Activated naive CD4-positive, alpha-beta T cell treated with Interleukin-2 at 50 U/mL for 16 hours (primary cell): ENCODE data around the gene TRAF6.
A peak's percentile ranks its signal among the peaks of the same experiment; 100 is the strongest.
"Not testable (repeated sequence)": the region's sequence is repeated elsewhere in the genome, so short reads cannot be mapped to it uniquely, and the experiment has no call there.

Experiments
- DNase-seq: peaks from one replicate; pipeline ENCODE4 v3.0.0-alpha.2; 2020

The TRAF6 gene

DNA sequence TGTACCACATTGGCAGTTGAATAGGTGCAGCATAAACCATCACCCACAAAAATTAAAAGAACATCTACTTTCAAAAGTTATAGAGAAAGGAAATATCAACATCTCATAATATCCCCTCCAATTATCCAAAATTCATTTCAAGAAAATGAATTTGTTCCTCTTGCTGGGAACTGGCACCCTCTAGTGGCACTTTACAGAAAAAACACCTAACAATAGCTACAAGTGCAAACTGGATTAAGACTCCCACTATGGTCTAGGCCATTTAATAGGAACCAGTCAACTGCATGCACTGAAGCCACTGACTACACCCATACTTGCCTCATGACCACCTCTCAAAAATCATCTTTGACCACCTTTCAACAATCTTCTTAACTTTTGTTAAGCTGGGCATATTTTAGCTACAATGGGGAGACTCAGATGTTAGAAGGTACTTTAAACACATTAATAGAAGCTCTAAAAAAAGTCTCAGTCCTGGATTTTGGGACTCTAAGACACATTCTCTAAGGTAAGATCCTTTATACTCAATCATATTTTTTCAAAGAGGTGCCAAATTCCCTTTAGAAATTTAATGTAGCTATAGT lies 17.3 kb downstream of the TRAF6 start:
- peak; percentile 6 for DNase-seq

- DNase-seq: no peak
These were observed 19.9 kb downstream of the TRAF6 start for GRCh38 chr11:36490026-36490806.

GRCh38 chr11:36488096-36488495 lies 22.0 kb downstream of the TRAF6 start:
- no peak for DNase-seq

DNA sequence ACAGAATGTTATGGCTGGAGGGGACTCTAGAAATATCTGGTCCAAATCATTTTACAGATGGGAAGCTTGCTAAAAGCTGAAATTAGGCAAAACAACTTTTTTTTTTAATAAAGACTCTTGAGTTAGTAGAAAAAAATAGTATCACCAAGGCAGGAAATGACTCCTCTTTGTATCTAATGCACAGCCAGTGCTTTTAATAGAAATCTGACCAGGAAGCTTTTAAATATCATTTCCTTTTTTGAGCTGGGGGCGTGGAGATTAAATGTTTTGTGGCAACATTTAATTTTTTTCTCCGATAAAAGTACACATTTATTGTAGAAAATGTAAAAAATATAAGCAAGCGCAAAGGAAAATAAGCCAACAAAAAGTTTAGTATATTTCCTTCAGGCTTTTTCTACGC lies 22.5 kb downstream of the TRAF6 start:
- no peak for DNase-seq

GRCh38 chr11:36485298-36486002 lies 24.6 kb downstream of the TRAF6 start:
- DNase-seq: no peak

DNA sequence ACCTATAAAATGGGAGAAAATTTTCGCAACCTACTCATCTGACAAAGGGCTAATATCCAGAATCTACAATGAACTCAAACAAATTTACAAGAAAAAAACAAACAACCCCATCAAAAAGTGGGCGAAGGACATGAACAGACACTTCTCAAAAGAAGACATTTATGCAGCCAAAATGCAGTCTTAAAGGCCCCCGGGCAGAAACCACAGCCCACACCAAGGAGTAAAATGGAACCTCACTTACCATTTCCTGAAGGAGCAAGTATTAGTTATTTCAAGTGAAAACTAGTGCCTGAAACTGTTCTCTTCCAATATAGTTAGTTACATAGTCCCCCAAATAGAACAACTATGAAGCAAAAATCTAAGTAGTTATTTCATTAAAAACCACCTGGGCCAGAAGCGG lies 27.0 kb downstream of the TRAF6 start:
- not testable (repeated sequence) for DNase-seq

DNA sequence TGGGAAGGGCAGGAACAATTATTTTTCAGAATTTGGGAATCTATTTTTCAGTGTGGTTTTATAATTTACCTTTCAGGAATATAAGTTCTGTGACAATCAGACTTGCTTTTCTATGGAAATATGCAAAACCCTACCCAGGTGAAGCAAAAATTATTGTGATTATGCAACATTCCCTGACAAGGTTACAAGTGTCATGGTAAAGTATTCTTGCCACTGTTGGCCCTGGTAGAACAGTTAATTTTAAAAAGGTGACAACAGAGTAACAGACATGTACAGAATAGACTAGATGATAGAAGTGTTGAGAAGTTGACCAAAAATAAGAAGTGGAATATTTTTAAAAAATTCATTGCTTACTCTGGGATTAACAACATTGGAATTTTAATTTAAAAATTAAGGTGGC lies 29.2 kb downstream of the TRAF6 start:
- DNase-seq: no peak

DNA sequence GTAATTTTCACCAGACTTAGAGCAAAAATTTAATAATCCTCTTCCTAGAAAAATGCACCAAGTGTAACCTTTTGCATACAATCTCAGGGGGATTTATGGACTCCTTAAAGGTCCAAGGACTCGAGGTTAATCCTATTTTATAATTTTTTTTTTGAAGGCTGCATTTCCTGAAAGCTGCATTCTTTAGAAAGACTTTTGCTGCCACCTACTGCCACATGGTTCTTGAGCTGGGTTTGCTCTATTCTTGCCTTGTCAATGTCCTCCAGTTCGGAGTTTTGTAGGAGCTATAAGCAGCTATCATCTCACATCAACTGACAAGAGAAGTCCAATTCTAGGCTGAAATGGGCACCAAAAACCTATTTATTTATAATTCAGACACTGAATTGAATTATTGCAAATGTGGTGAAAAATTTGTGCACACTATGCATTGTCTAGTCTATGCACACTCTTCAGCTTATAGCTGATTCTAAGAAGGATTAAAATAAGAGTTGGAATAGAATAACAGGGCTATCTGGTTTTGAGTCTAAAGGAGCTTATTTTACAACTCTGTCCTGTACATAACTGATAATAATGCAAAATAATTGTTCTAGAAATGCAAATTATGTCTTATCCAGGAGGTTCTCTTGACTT lies 31.3 kb downstream of the TRAF6 start:
- DNase-seq: peak; percentile 11

GRCh38 chr11:36475192-36475591 lies 34.9 kb downstream of the TRAF6 start:
- DNase-seq: no peak

DNA sequence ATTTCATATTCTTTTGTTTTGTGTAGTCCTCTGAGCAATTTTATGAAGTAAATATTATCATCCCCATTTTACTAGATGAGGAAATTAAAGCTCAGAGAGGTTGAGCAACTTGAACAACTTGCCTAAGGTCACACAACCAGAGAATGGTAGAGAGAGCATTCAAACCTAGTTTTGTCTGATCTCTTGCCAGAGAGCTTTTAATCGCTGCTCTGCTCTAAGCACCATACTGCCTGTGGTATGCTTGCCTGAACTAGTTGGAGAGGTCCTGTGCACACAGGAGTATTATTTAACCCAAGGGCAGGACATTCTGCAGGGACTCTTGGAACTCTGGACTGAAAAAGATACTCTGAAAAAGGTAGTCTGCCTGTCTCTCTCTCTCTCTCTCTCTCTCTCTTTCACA lies 38.5 kb downstream of the TRAF6 start:
- DNase-seq: no peak

DNA sequence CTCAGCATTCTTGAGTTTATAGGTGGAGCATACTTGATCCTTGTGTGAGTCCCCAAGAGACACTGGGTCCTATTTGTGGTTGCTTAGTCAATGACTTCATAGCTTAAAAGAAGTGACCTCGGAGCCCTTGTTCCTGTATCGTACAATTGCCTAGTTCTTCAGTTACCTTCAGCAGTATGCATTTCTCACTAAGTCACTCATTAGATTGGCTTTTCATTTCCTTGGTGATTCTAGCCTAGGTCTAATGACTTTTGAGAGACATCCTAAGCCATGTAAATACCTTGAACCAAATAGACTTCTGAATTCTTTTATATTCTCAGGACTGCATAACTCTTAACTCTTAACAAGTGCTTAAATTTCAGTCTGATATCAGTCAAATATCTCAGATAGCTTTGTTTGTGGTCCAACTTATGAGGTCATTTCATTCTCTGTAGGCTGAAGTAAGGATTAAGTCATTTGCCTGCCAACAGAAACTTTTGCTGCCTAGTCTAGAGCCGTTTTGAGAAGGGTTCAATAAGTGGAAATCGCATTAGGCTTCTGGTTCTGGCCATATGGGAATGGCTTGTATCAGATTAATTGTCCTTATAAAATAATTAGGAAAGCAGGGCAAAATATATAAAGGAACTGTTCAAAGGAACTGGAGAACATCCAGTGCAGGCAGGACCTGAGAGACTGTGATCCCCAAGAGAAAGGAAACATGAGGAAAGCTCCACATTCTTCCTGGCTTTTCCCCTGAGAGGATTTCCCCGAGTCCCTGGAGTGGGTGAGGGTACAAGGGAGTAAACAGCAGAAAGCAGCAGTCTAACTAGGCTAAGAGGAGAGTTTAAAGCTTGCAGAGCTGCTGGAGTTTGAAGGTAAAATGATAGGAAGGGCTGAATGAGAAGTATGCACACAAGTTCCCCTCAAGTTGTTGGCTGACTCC lies 39.9 kb downstream of the TRAF6 start:
- DNase-seq: no peak

- no peak for DNase-seq
These were observed 41.0 kb downstream of the TRAF6 start for GRCh38 chr11:36469063-36469462.

DNA sequence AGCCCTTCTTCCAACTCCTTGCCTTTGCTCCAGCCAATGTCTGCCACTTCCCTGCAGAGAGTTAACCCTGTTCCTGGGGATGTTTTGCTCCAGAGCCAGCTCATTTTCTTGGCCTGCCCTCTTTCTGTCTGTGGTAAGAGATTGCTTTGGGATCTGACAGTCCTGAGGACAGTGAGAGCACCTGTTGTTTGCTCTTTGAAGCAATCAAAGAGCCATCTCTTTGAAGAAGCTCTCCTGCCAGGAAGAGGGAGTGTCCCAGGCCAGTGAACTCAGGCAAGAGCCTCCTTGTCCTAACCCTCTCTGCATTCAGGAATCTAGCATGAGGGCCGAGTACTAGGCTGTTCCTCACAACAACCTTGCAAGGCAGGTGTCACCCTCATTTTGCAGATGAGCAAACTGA lies 42.2 kb downstream of the TRAF6 start:
- DNase-seq: no peak

DNA sequence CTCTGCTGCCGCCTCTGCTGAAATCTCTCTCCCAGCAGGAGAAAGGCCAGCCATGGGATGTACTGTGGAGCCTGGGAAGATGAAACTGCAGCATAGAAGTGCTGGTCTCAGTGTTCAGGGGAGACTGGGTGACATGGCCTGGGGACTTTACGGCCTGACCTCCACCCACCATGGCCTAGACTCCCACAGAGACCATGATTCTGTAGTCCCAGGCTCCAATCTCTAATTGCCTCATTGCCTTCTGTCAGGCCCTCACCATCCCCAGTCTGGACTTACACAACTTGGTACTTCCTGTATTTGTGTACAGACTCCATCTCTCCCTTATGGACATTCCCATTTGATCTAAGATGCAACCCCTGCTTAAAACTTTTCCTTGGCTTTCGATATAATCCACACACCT lies 43.1 kb downstream of the TRAF6 start:
- no peak for DNase-seq

DNA sequence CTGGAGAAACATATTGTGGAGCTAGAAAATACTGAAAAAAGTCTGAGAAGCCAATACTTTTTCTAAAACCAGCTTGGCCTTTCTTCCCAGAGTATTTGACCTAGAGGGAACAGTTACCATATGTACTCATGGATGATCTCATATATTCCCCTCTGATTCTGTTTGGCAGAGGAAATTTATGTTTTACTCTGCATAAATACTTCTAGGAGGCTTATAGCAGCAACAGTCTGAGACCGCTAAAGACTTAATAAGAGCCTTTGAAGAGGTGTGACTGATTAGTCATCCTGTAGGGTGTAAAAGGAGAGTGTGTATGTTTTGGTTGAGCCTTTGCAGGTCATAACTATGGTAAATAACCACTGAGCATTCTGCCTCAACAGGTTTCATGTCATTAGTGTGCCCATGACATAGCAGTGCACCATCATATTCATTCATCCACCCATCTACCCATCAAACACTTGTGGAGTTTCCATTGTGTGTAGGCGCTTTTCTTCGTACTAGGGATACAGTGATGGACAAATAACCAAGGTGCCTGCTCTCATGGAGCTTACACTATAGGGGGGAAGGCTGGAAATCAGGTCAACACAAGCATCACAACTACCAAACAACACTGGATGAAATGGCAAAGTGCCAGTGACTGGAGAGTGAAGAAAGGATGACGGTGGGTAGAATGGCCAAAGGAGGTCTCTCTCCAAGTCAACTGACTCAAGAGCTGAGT lies 44.5 kb downstream of the TRAF6 start:
- DNase-seq: no peak

- no peak for DNase-seq
These were observed 45.4 kb downstream of the TRAF6 start for GRCh38 chr11:36464720-36465119.

DNA sequence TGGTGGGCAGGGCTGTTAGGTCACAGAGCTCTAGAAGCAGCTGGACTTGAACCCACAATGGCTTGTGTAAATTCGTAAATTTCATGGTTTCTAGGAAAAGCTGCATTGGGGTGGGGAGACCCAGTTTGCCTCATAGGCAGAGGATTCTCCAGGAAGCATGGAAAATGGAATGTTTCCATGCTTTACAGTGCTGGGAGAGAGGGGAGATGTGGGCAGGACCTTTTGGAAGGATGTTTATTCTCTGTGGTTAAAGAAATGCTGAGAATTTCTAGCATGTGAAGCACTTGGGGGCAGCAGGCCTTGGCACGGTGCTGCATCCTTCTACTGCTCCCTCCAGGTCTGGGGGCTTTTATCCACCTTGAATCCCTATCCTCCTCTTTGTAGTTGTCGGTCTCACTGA lies 46.3 kb downstream of the TRAF6 start:
- DNase-seq: no peak

DNA sequence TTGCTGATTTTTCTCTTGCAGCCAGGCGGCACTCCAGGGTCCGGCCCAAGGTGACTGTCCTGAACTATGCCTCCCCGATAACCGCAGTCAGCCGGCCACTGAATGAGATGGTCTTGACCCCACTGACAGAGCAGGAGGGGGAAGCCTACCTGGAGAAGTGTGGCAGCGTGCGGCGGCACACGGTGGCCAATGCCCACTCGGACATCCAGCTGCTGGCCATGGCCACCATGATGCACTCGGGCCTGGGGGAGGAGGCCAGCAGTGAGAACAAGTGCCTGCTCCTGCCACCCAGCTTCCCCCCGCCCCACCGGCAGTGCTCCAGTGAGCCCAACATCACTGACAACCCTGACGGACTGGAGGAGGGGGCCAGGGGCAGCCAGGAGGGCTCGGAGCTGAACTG lies 47.8 kb downstream of the TRAF6 start:
- no peak for DNase-seq

DNA sequence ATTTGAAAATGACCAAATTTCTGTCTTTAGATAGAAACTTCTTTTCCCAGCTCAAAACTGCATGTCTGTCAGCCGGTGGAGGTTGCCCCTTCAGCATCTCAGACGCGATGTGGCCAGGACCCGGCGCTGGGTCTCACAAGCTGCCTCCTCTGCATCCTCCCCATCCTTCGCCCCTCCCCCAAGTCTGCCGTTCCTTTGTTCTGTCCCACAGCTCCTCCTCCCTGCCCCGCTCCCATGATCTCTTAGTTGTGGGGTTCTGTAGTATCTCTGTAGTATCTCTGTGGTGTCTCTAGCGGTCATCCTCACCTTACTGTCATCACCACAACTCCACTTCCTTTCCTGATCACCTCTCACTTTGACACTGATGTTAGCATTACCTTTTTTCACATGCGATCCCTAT lies 49.9 kb downstream of the TRAF6 start:
- DNase-seq: no peak

- no peak for DNase-seq
These were observed 51.0 kb downstream of the TRAF6 start for GRCh38 chr11:36459046-36459445.

DNA sequence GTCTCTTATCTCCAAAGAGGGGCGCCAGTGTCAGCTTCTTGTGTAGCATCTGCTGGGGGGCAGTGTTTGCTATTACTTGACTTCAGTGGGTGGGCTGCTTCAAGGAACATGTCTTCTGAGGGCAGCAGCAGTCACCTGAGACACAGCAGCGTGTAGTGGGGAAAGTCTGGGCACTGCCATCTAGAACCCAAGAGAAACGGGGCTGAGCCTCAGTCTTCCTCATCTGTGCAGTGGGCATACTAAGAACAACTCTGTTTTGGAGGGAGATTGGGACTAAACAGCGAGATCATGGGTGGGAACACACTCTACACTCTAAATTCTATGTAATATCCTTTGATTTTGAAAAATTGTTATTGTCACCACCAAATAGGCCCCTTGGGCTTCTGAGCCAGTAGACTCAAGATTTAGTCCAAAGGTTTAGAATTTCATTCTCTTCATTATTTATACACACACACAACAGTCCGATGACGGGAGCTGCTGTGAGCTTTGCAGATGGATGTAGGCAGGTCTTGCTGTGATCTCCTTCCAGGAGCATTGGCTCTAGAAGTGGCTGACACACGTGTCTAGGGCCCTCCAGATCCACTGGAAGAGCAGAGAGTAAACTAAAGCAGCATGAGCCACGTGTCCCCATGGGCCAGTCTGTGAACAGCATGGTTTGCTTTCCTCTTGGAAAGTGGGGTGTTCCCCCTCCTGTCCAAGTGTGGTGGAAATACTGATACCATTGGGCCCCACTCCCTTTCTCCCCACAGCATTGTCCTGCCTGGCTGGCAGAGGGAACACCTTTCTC lies 51.8 kb downstream of the TRAF6 start:
- DNase-seq: no peak
